IPS DF 4.7 (cell line): ENCODE results near the gene PIP5K1C.

ENCODE experiments used
- DNase-seq: peaks from one replicate; pipeline ENCODE4 v3.0.0-alpha.2; 2013; ENCODE audit warnings: low spot score; ENCODE audit errors: extremely low read depth

The PIP5K1C gene

DNA sequence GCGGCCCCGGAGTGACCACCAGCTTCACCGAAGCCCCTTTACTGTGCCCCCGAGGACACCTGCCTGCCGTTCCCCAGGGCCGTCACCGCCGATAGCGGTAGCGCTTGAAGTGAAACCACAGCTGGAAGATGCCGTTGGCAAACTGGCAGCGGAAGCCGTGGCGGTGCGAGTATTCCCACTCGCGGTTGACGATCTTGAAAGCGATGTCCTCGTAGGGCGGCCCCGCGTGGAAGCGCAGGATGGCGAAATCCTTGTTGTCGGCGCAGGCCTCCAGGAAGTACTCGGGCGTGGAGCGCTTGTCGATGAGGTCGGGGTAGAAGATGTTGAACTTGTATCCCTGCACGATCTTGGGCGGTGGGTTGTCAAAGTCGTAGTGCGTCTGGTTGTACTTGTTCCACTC, 88.4 kb downstream of the PIP5K1C start:
- DNase-seq = no peak

DNA sequence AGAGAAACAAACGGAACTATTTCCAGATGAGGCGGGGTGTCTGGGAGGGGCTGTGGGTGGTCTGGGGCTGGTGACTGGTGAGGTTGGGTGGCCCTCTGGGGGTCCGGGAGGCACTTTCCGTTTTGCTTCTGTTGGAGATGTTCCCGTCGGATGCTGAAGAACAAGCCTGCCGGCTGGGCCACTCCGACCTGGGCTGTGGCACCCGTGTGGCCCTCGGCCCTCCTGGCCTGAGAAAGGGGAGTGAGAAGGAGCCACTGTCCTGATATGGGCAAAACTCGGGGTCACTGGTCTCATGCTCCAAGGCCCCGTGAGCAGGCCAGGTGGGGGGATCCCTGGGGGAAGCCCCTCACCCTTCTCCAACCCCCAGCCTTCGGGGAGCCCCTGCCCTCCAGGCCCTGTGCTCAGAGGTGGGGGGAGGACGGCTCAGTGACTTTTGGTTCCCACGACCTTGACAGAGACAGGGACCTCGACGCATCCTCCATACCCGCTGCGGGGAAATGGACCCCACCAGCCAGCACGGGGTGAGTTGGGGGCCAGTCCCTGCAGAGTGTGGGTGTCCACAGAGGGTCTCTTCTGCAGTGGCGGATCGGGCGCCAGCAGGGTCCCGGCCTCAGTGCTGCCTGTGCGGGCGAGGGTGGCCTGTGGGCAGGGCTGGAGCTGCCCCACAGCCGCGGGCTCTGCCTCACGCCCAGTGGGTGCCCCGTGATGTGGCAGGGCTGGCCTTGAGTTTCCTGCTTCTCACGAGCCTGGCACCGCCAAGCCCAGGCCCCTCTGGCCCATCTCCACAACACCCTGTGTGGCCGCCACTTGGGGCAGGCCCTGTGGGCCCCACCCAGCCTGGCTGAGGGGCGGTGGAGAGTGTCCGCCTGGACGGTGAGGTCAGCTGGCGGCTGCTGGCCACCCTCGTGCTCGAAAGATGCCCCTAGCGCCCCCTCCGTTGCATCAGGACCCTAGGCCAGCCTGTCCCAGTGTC, 89.2 kb downstream of the PIP5K1C start:
- DNase-seq = no peak

- no peak for DNase-seq
Measured at GRCh38 chr19:3609779-3610719, 90.2 kb downstream of the PIP5K1C start.

GRCh38 chr19:3608750-3609322, 91.4 kb downstream of the PIP5K1C start:
- no peak for DNase-seq

- DNase-seq = no peak
Measured at GRCh38 chr19:3608079-3608641, 92.1 kb downstream of the PIP5K1C start.

DNA sequence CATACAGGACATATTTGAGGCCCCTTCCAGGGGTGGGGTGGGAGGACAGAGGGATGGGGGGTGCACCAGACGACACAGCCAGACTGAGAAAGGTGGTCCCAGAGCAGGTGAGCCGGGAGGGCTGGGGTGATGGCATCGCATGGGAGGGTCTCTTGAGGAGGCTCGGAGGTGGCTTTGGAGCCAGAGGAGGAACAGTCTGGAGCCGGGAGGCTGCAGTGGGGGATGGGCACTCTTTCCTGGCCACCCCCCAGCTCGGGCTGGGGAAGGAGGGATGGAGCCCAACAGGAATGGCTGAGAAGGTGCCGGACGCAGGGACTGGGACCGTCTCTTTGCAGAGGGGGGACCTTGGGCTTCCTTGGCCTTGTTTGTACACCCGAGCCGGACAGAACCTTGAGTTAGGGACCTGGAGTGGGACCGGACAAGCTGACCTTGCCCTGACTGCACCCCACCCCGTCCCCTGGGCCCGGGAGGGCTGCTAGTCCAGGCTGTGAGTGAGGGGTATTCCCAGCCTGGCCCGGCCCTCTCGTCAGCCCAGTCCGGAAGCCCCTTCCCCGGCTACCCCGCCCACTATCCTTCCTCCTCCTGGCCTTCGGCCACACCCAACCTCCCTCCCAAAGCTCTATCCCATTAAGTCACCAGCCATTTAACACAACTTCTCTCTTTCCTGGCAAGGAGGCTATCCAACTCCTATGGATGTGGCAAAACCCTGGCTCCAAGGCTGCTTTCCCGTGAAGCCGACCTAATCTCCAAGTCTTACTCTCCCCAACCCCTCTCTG, 92.8 kb downstream of the PIP5K1C start:
- DNase-seq = no peak

GRCh38 chr19:3606690-3607289, 93.5 kb downstream of the PIP5K1C start, which contains the start of gene TBXA2R:
Gene TBXA2R (minus strand): TSS chr19:3606875. CDS start chr19:3600634, 6,241 bp downstream.
- DNase-seq = no peak

DNA sequence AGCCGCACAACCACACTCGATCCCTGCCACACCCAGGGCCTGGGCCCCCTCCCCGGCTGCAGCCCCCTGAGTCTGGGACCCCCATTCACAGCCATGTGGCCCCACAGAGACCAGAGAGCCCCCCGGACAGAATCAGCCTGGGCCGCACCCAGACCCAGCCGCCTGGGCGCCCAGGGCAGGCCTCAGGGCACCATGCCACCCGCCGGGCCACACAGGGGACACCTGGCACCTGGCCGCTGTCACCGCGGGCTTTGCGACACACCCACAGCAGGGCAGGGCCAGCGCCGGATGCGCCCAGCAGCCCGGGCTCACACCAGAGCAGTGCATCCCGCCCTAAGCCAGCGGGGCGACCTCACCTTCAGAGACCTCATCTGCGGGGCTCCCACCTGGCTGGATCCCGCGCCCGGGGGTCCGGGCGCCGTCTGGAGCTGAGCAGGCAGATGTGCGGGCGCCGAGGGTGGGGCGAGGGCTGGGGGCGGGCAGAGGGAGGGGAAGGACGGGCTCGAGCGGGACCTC, 94.0 kb downstream of the PIP5K1C start:
- no peak for DNase-seq

DNA sequence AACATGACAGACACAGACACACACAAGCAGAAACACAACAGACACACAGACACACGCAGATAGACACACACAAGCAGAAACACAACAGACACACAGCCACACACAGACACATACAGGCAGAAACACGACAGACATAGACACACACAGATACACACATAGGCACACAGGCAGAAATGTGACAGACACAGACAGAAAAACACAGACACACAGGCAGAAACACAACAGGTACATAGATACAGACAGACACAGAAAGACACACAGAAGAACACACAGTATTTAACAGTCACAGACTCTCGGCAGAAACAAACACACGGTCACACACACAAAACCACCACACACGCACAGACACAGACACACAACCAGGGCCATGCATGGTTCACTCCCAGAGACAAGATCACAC, 94.5 kb downstream of the PIP5K1C start:
- no peak for DNase-seq

GRCh38 chr19:3605361-3605760, 94.9 kb downstream of the PIP5K1C start:
- no peak for DNase-seq

DNA sequence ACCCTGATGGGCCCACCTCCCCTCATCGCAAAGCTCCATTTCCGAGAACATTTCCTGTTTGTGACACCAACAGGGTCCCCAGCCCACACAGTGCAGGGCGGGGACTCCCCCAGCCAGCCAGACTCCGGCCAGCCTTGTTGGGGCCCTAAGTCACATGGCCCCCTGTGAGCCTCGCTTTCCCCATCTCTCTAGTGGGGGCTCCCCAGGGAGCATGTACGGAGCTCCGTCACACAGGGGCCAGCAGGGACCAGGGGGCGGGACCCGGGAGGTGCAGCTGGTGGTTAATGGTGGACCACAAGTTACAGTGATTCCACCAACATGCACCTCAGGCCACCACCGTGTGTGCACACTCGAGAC, 95.3 kb downstream of the PIP5K1C start:
- DNase-seq = no peak

DNA sequence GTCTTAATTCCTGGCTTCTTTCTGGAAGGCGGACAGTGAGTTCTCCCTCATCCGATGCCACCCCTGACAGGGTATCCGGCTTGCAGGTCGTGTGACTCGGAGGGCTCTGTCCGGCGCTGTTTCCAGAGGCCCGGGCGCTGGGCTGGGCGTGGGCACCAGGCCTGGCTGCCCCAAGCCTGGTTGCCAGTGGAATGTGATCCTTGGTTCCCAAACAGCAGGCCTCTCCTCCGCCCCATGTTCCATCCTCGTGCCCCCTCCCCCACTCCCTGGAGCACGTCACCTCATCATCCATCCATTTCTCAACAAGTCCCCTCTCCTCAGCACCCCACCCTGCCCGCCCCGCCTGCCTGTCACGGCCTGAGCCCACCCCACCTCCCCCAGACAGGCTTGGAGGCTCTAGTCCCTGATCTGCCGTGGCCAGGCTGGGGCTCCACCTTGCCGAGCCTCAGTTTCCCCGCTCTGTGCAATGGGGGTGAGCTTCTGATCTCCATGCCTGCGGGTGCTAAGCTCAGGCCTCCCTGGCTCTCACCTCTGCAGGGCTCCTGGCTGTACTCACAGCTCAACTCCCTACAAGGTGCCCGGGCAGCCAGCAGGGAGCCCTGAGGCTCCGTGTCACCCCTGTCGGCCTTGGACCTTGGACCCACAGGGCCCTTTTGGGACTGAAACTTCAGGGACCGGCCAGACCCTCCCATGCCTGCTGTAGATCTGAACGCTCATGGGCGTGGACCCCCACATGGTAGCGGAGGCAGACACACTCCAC, 95.9 kb downstream of the PIP5K1C start:
- no peak for DNase-seq

GRCh38 chr19:3603121-3603811, 97.0 kb downstream of the PIP5K1C start:
- no peak for DNase-seq

GRCh38 chr19:3601021-3601420, 99.2 kb downstream of the PIP5K1C start:
- no peak for DNase-seq

DNA sequence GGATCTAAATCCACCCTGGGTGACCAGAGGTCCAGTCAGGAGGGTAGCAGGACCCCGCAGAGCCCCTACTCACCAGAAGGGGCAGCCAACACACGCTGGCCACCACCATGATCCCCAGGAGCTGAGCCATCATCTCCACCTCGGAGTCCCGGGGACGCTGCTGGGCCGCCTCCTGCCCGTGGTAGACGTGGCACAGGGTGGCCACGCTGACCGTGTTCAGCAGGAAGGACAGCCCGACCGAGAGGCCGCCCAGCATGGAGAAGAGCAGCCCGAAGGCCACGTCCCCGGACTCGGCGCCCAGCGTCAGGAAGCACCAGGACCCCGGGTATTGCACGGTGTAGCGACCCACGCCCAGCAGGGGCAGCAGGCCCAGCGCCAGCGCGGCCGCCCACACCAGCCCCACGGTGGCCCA, 100.5 kb downstream of the PIP5K1C start:
- no peak for DNase-seq

GRCh38 chr19:3595521-3596061, 104.7 kb downstream of the PIP5K1C start:
- DNase-seq = no peak

DNA sequence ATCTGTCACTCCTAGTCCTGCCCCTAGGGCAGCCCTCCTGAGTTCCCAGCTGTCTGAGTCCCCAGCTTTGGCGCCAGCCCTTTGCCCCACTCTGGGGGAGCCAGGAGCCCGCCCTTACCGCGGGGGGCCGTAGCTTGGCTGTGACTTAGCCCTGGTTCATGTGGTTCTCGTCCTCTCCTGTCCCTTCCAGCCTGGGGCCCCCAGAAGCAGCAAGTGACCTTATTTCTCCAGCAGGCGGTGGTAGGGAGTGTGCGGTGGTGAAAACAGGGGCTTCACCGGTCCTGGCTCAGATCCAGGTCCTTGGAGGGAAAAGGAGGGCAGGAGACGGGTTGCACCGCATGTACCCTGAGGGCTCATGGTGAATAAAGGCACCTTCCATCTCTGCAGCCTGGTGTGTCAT, 107.1 kb downstream of the PIP5K1C start:
- DNase-seq = no peak

- no peak for DNase-seq
Measured at GRCh38 chr19:3591876-3592613, 108.2 kb downstream of the PIP5K1C start.
